Activated CD8-positive, alpha-beta T cell treated with anti-CD3 and anti-CD28 coated beads for 36 hours (primary cell): ENCODE data around the gene BDP1. TPM values are rescaled to one million over a fixed set of nuclear protein-coding genes. Genes with fewer than 3 reads are reported as not detected.
"Not testable (repeated sequence)": the region's sequence is repeated elsewhere in the genome, so short reads cannot be mapped to it uniquely, and the experiment has no call there.

Source experiments
- ATAC-seq: fragments of 200-7000 bp; cut with Tn5 transposase; one replicate; pipeline ENCODE4 v1.10.0; 2021; ENCODE audit warnings: mild to moderate bottlenecking, moderate library complexity
- CTCF ChIA-PET: fragments of 350-600 bp; sonication (Branson Sonifier 250); formaldehyde crosslinking; loops from one replicate; lab custom pipeline; 2021; ENCODE audit warnings: antibody characterized with exemption; lab: Charles Lee
- POLR2A ChIA-PET: fragments of 350-600 bp; sonication (Branson Sonifier 250); formaldehyde crosslinking; loops from one replicate; lab custom pipeline; 2021; ENCODE audit warnings: antibody characterized with exemption; lab: Charles Lee
- DNase-seq: peaks from one replicate; pipeline ENCODE4 v3.0.0-alpha.2; 2020
- H3K27ac Mint-ChIP-seq: one replicate; pipeline ENCODE4 v1.8.0; 2021; ENCODE audit warnings: mild to moderate bottlenecking, mixed read lengths
- H3K27me3 Mint-ChIP-seq: one replicate; pipeline ENCODE4 v1.8.0; 2021; ENCODE audit warnings: mixed read lengths
- H3K36me3 Mint-ChIP-seq: one replicate; pipeline ENCODE4 v1.8.0; 2021; ENCODE audit warnings: low read depth, mixed read lengths
- H3K4me1 Mint-ChIP-seq: one replicate; pipeline ENCODE4 v1.8.0; 2021; ENCODE audit warnings: low read depth, mixed read lengths
- H3K4me3 Mint-ChIP-seq: one replicate; pipeline ENCODE4 v1.8.0; 2021; ENCODE audit warnings: mild to moderate bottlenecking, moderate library complexity, mixed read lengths
- H3K9me3 Mint-ChIP-seq: one replicate; pipeline ENCODE4 v1.8.0; 2021; ENCODE audit warnings: mixed read lengths
- intact Hi-C: fragments of 100-400 bp; cut with micrococcal nuclease; formaldehyde crosslinking; loops from one replicate; pipeline ENCODE4 v1.10.0; 2022
- total RNA-seq, 2 experiments: library from RNA; stranded (reverse); gene quantifications; one replicate each; pipeline ENCODE4 v1.2.3, GENCODE V29; 2021
- TF ChIP-seq, protein P1 (sequence below): fragments of 200-600 bp; IDR thresholded peaks from one replicate; pipeline ENCODE4 v1.8.0; 2022; ENCODE audit warnings: antibody characterized with exemption, mild to moderate bottlenecking

BDP1 gene
- total RNA-seq, 2 experiments from 2014 or later, result 26.8 TPM

- ATAC-seq, H3K4me1 Mint-ChIP-seq, DNase-seq, H3K9me3 Mint-ChIP-seq, CTCF ChIA-PET, intact Hi-C loops, POLR2A ChIA-PET, H3K4me3 Mint-ChIP-seq, H3K36me3 Mint-ChIP-seq, H3K27ac Mint-ChIP-seq: not testable (repeated sequence)
- H3K27me3 Mint-ChIP-seq, result peaks cover 22% of the 10 kb centered on the region
Observed at GRCh38 chr5:71441564-71441963, 13.9 kb upstream of the BDP1 start.

- CTCF ChIA-PET, POLR2A ChIA-PET, ATAC-seq, DNase-seq, H3K36me3 Mint-ChIP-seq, H3K9me3 Mint-ChIP-seq, intact Hi-C loops, H3K27ac Mint-ChIP-seq, H3K4me1 Mint-ChIP-seq, H3K4me3 Mint-ChIP-seq: not testable (repeated sequence)
- peaks cover 22% of the 10 kb centered on the region for H3K27me3 Mint-ChIP-seq
Observed at GRCh38 chr5:71443891-71444290, 11.6 kb upstream of the BDP1 start.

- intact Hi-C loops, POLR2A ChIA-PET, H3K36me3 Mint-ChIP-seq, CTCF ChIA-PET, H3K4me1 Mint-ChIP-seq, DNase-seq, H3K4me3 Mint-ChIP-seq, H3K27ac Mint-ChIP-seq, ATAC-seq, H3K9me3 Mint-ChIP-seq: not testable (repeated sequence)
- peaks cover 22% of the 10 kb centered on the region for H3K27me3 Mint-ChIP-seq
Observed at GRCh38 chr5:71445015-71445414, 10.4 kb upstream of the BDP1 start.

GRCh38 chr5:71445523-71446152 lies 9.8 kb upstream of the BDP1 start:
- H3K36me3 Mint-ChIP-seq, POLR2A ChIA-PET, H3K4me3 Mint-ChIP-seq, H3K9me3 Mint-ChIP-seq, H3K4me1 Mint-ChIP-seq, intact Hi-C loops, DNase-seq, CTCF ChIA-PET, H3K27ac Mint-ChIP-seq: not testable (repeated sequence)
- H3K27me3 Mint-ChIP-seq, result peaks cover 21% of the 10 kb centered on the region
- ATAC-seq, result peak; percentile 18

DNA sequence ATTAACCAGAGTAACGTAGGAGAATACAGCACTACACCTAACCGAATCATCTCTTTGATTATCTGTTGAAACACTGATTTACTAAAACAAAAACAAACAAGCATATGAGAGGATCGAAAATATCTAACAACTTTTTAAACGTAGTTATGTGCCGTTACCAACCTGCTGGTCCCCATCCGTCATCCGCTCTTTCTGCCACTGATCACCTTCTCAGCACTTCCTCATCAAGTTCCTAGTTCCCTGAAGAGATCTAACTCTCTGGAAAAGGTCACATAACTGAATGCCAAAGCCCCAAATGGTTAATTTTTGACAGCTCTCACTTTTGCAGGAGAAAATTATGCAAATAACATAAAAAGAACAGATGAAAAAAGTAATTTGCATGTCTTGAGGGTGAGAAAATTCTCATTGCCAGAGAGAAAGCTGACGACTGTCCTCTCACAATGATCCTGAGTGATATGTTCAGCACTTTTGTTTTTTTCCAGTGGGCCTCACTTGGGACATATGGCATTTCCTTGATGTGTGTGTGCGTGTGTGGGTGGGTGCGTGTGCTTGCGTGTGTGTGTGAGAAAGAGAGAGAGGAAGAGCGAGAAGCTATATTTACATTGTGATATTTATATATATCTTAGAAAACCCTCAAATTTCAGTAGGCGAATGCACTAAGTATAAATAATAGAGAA lies 8.8 kb upstream of the BDP1 start:
- H3K9me3 Mint-ChIP-seq, POLR2A ChIA-PET, CTCF ChIA-PET, H3K4me1 Mint-ChIP-seq, H3K4me3 Mint-ChIP-seq, H3K36me3 Mint-ChIP-seq, DNase-seq, H3K27ac Mint-ChIP-seq, ATAC-seq, intact Hi-C loops: not testable (repeated sequence)
- peaks cover 18% of the 10 kb centered on the region for H3K27me3 Mint-ChIP-seq

DNA sequence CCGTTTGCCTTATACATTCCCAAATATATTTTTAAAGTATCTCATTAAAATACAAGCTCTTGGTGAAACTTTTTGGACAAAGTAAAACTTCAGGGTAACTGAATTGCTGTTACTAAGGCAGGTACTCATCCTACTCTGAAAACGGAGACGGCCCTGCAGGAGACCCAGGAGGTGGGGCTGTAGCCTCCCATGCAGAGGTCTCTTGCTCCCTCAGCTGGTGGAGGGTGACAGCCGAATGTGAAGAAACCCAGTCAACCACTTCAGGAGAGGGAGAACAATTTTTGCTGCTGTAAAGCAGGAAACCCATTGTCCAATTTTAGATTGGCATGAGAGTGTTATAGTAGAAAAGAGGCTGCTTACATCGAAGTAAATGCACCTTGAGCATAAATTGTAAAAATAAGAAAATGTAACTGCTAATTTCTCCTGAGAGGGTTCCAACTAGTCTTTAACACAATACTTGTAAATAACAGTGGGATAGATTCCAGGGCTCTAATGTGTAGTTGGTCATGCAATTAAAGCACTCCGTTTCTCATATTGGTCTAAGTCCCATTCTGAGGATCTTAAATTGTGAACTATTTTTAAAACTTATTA lies 8.1 kb upstream of the BDP1 start:
- H3K9me3 Mint-ChIP-seq, H3K4me1 Mint-ChIP-seq, H3K27ac Mint-ChIP-seq, H3K4me3 Mint-ChIP-seq, intact Hi-C loops, H3K36me3 Mint-ChIP-seq, CTCF ChIA-PET, POLR2A ChIA-PET: not testable (repeated sequence)
- TF ChIP-seq, protein P1, sequence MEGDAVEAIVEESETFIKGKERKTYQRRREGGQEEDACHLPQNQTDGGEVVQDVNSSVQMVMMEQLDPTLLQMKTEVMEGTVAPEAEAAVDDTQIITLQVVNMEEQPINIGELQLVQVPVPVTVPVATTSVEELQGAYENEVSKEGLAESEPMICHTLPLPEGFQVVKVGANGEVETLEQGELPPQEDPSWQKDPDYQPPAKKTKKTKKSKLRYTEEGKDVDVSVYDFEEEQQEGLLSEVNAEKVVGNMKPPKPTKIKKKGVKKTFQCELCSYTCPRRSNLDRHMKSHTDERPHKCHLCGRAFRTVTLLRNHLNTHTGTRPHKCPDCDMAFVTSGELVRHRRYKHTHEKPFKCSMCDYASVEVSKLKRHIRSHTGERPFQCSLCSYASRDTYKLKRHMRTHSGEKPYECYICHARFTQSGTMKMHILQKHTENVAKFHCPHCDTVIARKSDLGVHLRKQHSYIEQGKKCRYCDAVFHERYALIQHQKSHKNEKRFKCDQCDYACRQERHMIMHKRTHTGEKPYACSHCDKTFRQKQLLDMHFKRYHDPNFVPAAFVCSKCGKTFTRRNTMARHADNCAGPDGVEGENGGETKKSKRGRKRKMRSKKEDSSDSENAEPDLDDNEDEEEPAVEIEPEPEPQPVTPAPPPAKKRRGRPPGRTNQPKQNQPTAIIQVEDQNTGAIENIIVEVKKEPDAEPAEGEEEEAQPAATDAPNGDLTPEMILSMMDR, result peak; percentile 22
- peak; percentile 99 for ATAC-seq
- peaks cover 19% of the 10 kb centered on the region for H3K27me3 Mint-ChIP-seq
- DNase-seq, result peak; percentile 70

DNA sequence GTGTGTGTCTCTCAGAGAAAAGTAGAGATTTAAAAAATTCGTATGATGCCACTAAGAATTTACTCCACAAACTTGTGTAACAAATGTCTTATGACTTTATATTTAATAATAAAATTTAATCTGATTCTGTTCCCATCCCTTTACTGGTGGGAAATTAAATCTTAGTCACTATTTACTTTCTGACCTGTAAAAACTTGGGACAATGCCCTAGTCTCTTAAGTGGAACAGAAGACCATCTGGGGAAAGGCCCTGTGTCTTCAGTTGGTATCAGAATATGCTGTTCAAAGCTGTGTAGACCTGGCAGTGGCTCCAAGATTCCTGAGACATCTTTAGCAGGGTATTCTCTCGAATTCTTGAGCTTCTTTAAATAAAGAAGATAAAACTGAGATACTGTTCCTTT lies 2.6 kb upstream of the BDP1 start:
- ATAC-seq, result no peak

More for the DNA sequence above, 2.6 kb upstream of the BDP1 start:
- H3K9me3 Mint-ChIP-seq, result no peaks in the 10 kb centered on the region
- H3K36me3 Mint-ChIP-seq, result peaks cover 8% of the 10 kb centered on the region
- TF ChIP-seq, protein P1, result no peak
- DNase-seq, result no peak
- ChIA-PET POLR2A (no interaction called here), CTCF (no interaction called here)
- peaks cover 16% of the 10 kb centered on the region for H3K4me1 Mint-ChIP-seq
- no peak overlapping the region for H3K4me3 Mint-ChIP-seq
- no peak overlapping the region for H3K27ac Mint-ChIP-seq
- H3K27me3 Mint-ChIP-seq, result peaks cover 7% of the 10 kb centered on the region
- intact Hi-C loops, result no loop called here
